Osteoblast (primary cell): ENCODE measurements around the gene MMS22L. TPM values are rescaled to one million over a fixed set of nuclear protein-coding genes. Genes with fewer than 3 reads are reported as not detected.

Experiments used
- DNase-seq: peaks from one replicate; pipeline ENCODE4 v3.0.0; 2011; ENCODE audit warnings: low spot score, mixed read lengths; ENCODE audit not compliant: insufficient read length; ENCODE audit errors: missing footprints
- H2AFZ ChIP-seq: 2 replicates; pipeline ENCODE4 v1.6.0; 2011; ENCODE audit warnings: mild to moderate bottlenecking, low read length
- H3K27ac ChIP-seq: 2 replicates; pipeline ENCODE4 v1.5.1; 2011; ENCODE audit warnings: mild to moderate bottlenecking, low read depth, low read length, moderate library complexity
- H3K27me3 ChIP-seq: 2 replicates; pipeline ENCODE4 v1.6.0; 2012; ENCODE audit warnings: mild to moderate bottlenecking, control low read depth, inconsistent platforms, low read length, moderate library complexity; ENCODE audit not compliant: insufficient read depth
- H3K36me3 ChIP-seq: 2 replicates; pipeline ENCODE4 v1.5.1; 2011; ENCODE audit warnings: mild to moderate bottlenecking, low read length, control low read depth, moderate library complexity; ENCODE audit not compliant: insufficient read depth
- H3K4me1 ChIP-seq: 2 replicates; pipeline ENCODE4 v1.5.1; 2011; ENCODE audit warnings: mild to moderate bottlenecking, low read length, control low read depth, moderate library complexity; ENCODE audit not compliant: insufficient read depth
- H3K4me2 ChIP-seq: 2 replicates; pipeline ENCODE4 v1.6.0; 2011; ENCODE audit warnings: mild to moderate bottlenecking, low read length; ENCODE audit not compliant: insufficient read depth
- H3K4me3 ChIP-seq: fragments of 200-600 bp; sonication (generic); 3 replicates; pipeline ENCODE4 v1.5.1; 2012; ENCODE audit warnings: mild to moderate bottlenecking, low read length, inconsistent platforms; ENCODE audit not compliant: insufficient read depth
- H3K79me2 ChIP-seq: 2 replicates; pipeline ENCODE4 v1.6.0; 2012; ENCODE audit warnings: mild to moderate bottlenecking, low read length, control low read depth, inconsistent platforms; ENCODE audit not compliant: insufficient read depth
- H3K9me3 ChIP-seq: 2 replicates; pipeline ENCODE4 v1.5.1; 2011; ENCODE audit warnings: low read depth, low read length, control low read depth
- H4K20me1 ChIP-seq: 2 replicates; pipeline ENCODE4 v1.6.0; 2012; ENCODE audit warnings: mild to moderate bottlenecking, low read length, control low read depth; ENCODE audit not compliant: insufficient read depth
- CTCF ChIP-seq: IDR thresholded peaks from 2 replicates; pipeline ENCODE4 v1.5.1; 2011; ENCODE audit warnings: mild to moderate bottlenecking, low read depth, low read length, moderate library complexity; ENCODE audit errors: extremely low read depth
- total RNA-seq: library from RNA; depleted of rRNA; stranded (reverse); fragments of >200 nt; gene quantifications from 2 replicates; pipeline ENCODE4 v1.2.3, GENCODE V29; 2012

MMS22L gene
- total RNA-seq, 1 donor = 11.9 TPM

- no peak overlapping the region for H3K4me2 ChIP-seq
- H3K4me3 ChIP-seq = no peak overlapping the region
- no peak overlapping the region for H2AFZ ChIP-seq
- no peak for TF ChIP-seq CTCF
- no peaks in the 10 kb centered on the region for H3K79me2 ChIP-seq
- H3K36me3 ChIP-seq = no peaks in the 10 kb centered on the region
- H3K27me3 ChIP-seq = no peaks in the 10 kb centered on the region
- no peak overlapping the region for H3K27ac ChIP-seq
- DNase-seq = no peak
- H3K9me3 ChIP-seq = no peaks in the 10 kb centered on the region
- H4K20me1 ChIP-seq = no peaks in the 10 kb centered on the region
- H3K4me1 ChIP-seq = no peaks in the 10 kb centered on the region
Observed at GRCh38 chr6:97205966-97206365, 77.0 kb downstream of the MMS22L start.

- Histone ChIP-seq H3K36me3 (no peaks in the 10 kb centered on the region), H3K9me3 (no peaks in the 10 kb centered on the region), H3K79me2 (no peaks in the 10 kb centered on the region), H4K20me1 (no peaks in the 10 kb centered on the region), H3K4me2 (no peak overlapping the region), H3K27ac (no peak overlapping the region), H3K4me1 (peaks cover 4% of the 10 kb centered on the region), H2AFZ (no peak overlapping the region), H3K27me3 (no peaks in the 10 kb centered on the region), H3K4me3 (no peak overlapping the region)
- peak; percentile 56 for DNase-seq
- no peak for TF ChIP-seq CTCF
Observed at GRCh38 chr6:97203343-97203742, 79.7 kb downstream of the MMS22L start.

- H3K27ac ChIP-seq = no peak overlapping the region
- H3K79me2 ChIP-seq = no peaks in the 10 kb centered on the region
- DNase-seq = no peak
- peak overlapping the region; percentile 66 for H2AFZ ChIP-seq
- no peaks in the 10 kb centered on the region for H4K20me1 ChIP-seq
- H3K27me3 ChIP-seq = no peaks in the 10 kb centered on the region
- peaks cover 12% of the 10 kb centered on the region for H3K4me1 ChIP-seq
- no peak for TF ChIP-seq CTCF
- no peak overlapping the region for H3K4me3 ChIP-seq
- H3K9me3 ChIP-seq = no peaks in the 10 kb centered on the region
- no peaks in the 10 kb centered on the region for H3K36me3 ChIP-seq
- no peak overlapping the region for H3K4me2 ChIP-seq
Observed at GRCh38 chr6:97198046-97198565, 84.9 kb downstream of the MMS22L start.

GRCh38 chr6:97195117-97195516, 87.9 kb downstream of the MMS22L start:
- no peak for DNase-seq
- Histone ChIP-seq H3K4me1 (peaks cover 22% of the 10 kb centered on the region), H2AFZ (no peak overlapping the region), H3K4me2 (no peak overlapping the region), H3K27me3 (no peaks in the 10 kb centered on the region), H3K27ac (no peak overlapping the region), H3K79me2 (no peaks in the 10 kb centered on the region), H3K4me3 (no peak overlapping the region), H3K36me3 (no peaks in the 10 kb centered on the region), H3K9me3 (no peaks in the 10 kb centered on the region), H4K20me1 (no peaks in the 10 kb centered on the region)
- no peak for TF ChIP-seq CTCF
